GM21737 (cell line): ENCODE measurements around the gene ING4.
A peak's percentile ranks its signal among the peaks of the same experiment; 100 is the strongest.

ENCODE experiments used
- ATAC-seq: cut with Tn5 transposase; IDR thresholded peaks from one replicate; pipeline ENCODE4 v1.9.1; 2021; ENCODE audit warnings: mild to moderate bottlenecking, moderate library complexity; ENCODE audit not compliant: unreplicated experiment

The ING4 gene

GRCh38 chr12:6638305-6638704 is 24.6 kb downstream of the ING4 start:
- no peak for ATAC-seq

GRCh38 chr12:6635856-6636531 is 26.9 kb downstream of the ING4 start, which contains the start of gene LPAR5:
LPAR5 (minus strand) TSS chr12:6635959; CDS start chr12:6621248, 14,711 bp downstream.
- ATAC-seq, result peak; percentile 37

DNA sequence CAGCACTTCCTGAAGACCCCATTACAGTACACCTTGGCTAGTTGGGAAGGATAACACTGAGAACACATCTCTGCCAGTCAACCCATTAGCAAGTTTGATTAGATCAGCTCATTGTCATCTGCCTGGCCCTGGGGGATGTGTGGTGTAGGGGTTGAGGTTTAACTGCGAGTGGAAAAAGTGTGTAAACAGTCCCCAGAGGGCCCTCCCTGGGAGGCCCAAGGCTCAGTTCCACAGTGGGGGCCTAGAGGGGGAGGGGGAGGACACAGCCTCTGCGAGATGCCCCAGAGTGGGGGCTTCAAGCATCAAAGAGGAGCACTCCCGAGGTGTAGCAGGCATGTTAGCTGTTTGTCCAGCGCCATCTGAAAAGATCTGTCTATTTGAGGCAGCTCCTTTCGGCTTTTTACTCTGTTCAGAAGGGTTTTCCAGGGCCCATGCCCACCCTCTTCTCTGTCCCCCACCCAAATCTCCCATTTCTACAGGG is 27.5 kb downstream of the ING4 start:
- no peak for ATAC-seq

DNA sequence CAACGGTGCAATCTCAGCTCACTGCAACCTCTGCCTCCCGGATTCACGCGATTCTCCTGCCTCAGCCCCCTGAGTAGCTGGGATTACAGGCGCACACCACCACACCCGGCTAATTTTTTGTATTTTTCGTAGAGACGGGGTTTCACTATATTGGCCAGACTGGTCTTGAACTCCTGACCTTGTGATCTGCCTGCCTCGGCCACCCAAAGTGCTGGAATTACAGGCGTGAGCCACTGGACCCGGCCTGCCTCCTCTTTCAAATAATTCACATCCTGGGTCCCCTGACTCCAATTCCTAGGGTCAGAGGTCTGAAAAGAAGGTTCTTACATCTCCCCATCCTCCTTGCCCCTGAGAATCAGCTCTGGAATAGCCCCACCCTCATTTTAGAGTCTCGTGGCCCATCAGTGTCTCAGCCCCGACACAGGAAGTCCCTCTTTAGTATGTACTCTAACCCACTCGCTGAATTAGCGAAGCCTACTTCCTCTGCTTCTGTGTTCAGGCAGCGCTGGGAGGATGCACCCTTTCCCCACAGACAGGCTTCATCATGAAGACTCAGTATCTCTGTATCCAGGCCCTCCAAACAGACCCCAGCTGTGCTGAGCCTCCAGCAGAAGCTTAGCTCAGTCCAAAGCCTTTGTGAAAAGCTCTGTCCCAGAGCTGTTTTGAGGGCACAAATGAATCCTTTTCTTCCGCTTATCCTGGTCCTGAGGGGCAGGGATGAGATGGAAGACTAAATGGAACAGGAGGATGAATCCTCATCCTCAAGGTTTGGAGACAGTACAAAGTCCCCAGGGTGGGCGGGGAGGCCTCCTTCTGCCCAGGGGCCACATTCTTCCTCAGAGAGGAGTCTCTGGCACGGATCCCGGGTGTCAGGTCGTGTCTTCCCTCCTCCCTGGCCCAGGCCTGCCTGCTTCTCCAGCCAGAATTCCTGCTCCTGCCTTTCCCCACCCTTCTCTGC is 30.6 kb downstream of the ING4 start:
- ATAC-seq, result peak; percentile 62

DNA sequence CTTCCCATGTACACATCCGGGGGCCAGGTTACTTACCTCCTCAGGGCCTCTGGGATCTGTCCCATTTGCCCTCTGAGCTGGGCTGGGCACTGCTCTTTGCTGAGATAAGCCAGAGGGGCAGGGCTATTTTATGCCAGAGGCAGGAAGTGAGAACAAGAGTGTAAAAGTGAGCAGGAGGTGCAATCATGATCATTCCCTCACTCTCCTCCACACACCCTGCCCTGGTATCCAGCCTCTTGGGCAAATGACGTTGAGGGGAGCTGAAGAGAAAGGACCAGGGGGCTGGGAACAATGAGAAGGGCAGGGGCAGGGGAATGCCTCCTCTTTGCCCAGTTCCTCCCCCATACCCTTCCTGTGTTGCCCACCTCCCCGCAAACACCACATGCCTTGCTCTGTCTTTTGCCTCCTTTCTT is 31.4 kb downstream of the ING4 start:
- no peak for ATAC-seq

GRCh38 chr12:6630736-6631135 is 32.2 kb downstream of the ING4 start:
- ATAC-seq, result no peak

GRCh38 chr12:6627616-6628015 is 35.3 kb downstream of the ING4 start:
- ATAC-seq, result no peak

DNA sequence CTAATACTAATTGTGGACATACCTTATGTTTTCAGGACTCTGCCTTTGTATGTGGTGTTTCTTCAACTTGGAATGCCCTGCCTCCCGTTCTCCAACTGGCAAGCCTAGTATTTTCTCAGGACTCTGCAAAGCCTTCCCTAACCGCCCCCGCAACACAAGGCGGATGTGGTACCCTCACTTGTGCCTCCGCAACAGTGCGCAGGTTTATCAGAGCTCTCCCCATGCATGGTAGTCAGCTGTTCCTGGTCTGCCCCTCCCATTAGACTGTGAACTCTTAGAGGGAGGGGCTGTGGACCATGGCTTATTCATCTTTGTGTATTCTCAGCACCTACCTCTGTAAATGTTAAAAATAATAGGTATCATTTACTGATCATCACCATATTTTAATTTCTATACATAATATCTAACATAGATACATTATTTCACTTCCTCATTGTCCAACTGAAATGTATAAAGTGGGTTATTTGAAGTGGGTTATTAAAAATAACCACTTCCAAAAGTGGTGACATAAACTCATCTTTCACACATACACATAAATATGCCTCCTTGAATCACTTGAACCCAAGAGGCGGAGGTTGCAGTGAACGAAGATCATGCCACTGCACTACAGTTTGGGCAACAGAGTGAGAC is 36.1 kb downstream of the ING4 start:
- no peak for ATAC-seq

GRCh38 chr12:6620885-6621274 is 42.0 kb downstream of the ING4 start:
- no peak for ATAC-seq

GRCh38 chr12:6620137-6620884 is 42.6 kb downstream of the ING4 start:
- ATAC-seq, result no peak

DNA sequence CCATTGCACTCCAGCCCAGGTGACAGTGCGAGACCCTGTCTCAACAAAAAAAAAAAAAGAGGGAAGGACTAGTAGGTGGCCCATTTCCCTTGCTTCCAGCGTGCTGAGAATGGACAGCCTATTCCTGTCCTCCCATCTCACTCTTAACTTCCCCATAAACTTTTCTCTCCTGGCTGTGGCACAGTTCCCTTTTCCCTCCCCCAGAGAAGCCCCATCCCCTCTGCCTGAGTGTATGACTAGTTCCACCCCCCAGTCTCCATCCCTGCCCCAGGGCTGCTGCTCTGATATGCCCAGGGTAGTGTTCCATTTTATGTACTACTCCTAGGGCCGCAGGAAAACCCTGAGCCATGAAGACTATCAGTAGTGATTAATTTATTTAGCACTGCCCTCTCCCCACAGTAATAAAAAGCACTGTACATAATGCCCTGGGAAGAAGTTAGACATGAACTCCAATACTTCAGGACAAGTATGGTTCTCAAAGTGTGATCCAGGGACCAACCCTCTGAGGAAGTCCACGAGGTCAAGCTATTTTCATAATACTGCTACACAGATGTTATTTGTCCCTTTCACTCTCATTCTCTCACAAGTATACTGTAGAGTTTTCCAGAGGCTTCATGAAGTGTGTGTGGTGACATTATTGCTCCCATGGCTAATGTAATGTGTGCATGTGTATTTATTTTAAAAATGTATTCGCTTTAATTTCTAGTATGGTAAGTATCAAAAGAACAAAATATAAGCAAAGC is 44.3 kb downstream of the ING4 start:
- ATAC-seq, result no peak

- no peak for ATAC-seq
Measured at GRCh38 chr12:6615802-6616201, 47.1 kb downstream of the ING4 start.

- no peak for ATAC-seq
Measured at GRCh38 chr12:6614513-6615172, 48.3 kb downstream of the ING4 start.

GRCh38 chr12:6613776-6614512 is 49.0 kb downstream of the ING4 start:
- ATAC-seq, result no peak

DNA sequence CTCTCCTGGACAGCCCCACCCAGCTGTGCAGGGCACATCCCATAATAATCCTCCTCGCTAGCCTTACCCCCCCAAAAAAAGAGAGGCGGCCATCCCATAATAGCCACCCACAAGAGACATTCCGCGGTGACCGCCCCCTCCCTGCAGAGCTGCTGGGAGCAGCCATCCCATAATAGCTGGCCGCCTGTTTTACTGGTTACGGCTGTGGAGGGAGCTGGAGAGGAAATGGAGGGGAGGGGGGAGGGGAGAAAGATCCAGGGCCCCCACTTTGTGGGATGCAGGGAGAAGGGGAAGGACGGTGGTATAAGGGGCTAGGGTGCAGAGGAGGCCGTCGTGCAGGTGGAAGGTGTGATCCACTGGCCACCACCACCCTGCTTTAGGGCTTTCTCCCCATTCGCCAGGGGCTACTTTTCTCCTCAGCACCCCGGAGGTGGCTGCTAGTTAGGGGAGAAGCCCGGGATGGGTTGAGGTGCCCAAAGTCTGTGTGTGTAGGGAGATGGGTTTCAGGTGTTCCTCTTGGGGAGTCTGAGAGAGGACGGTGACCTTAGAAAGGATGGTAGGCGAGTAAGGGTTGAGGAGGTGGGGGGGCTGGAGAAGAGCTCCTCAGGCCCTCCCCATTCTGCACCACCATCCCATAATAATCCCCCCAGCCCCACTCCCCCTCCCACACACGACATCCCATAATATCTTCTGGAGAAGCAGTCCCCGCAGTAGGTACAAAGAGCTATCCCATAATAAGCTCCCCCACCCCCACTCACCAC is 49.7 kb downstream of the ING4 start:
- no peak for ATAC-seq

GRCh38 chr12:6612652-6613014 is 50.3 kb downstream of the ING4 start:
- no peak for ATAC-seq

DNA sequence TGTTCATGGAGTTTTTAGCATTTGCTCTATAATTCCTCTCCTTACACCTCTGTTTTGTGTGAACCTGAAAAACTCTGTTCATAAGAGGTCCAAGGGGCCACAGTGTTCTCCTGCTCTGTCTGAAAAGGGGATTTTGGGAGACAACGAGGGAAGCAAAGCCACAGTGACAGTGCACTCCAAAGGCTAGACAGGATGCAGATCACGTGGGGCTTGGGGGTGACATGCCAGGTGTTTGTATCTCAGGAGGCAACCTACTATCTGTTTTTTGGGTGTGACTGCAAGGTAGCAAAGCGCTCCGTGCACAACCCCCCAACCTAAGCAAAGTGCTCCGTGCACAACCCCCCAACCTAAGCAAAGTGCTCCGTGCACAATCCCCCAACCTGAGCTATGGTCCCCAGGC is 50.7 kb downstream of the ING4 start:
- no peak for ATAC-seq

GRCh38 chr12:6608592-6609281 is 54.2 kb downstream of the ING4 start:
- no peak for ATAC-seq
